ENCODE results near the gene CTXND1.

Gene CTXND1

GRCh38 chr15:80153900-80154299 lies 98.1 kb downstream of the CTXND1 start:
- H3K36me3 Mint-ChIP-seq, result peaks cover 15% of the 10 kb centered on the region
- H3K4me1 Mint-ChIP-seq, result peaks cover 25% of the 10 kb centered on the region
- no peaks in the 10 kb centered on the region for H3K9me3 Mint-ChIP-seq
- DNase-seq (ENCODE audit: low spot score in 2 of 2), result no peak
- ATAC-seq, result no peak
- H3K4me3 Mint-ChIP-seq, result peak overlapping the region; percentile 87
- peak overlapping the region; percentile 94 for H3K27ac Mint-ChIP-seq

- ATAC-seq (peak; percentile 87), DNase-seq (ENCODE audit: low spot score in 2 of 2) (peak; percentile 24 to 84)
- H3K9me3 Mint-ChIP-seq, result no peaks in the 10 kb centered on the region
- H3K4me1 Mint-ChIP-seq, result peaks cover 25% of the 10 kb centered on the region
- peaks cover 8% of the 10 kb centered on the region for H3K36me3 Mint-ChIP-seq
- H3K27ac Mint-ChIP-seq, result peak within 1 kb of the TSS; percentile 94
- H3K4me3 Mint-ChIP-seq, result peak within 1 kb of the TSS; percentile 87
Measured at GRCh38 chr15:80152896-80153876, 98.8 kb downstream of the CTXND1 start, which contains the start of gene FAH. TSS of gene FAH (plus strand) at chr15:80152999. CDS start at chr15:80153055, 56 bp downstream.

- Mint-ChIP-seq H3K27ac (peak overlapping the region; percentile 94), H3K36me3 (peaks cover 8% of the 10 kb centered on the region)
- ATAC-seq, result peak; percentile 77
Measured at GRCh38 chr15:80152180-80152895, 99.7 kb downstream of the CTXND1 start.

GRCh38 chr15:80151576-80151975 lies 100.4 kb downstream of the CTXND1 start:
- H3K4me1 Mint-ChIP-seq, result peaks cover 25% of the 10 kb centered on the region
- H3K4me3 Mint-ChIP-seq, result peak overlapping the region; percentile 87
- ATAC-seq (no peak), DNase-seq (ENCODE audit: low spot score in 2 of 2) (no peak)
- no peaks in the 10 kb centered on the region for H3K9me3 Mint-ChIP-seq
- H3K36me3 Mint-ChIP-seq, result peaks cover 8% of the 10 kb centered on the region
- no peak overlapping the region for H3K27ac Mint-ChIP-seq

More at GRCh38 chr15:80152180-80152895, 99.7 kb downstream of the CTXND1 start:
- Mint-ChIP-seq H3K9me3 (no peaks in the 10 kb centered on the region), H3K4me1 (peaks cover 25% of the 10 kb centered on the region), H3K4me3 (peak overlapping the region; percentile 87)
- DNase-seq (ENCODE audit: low spot score in 2 of 2), result peak; percentile 60 to 83

GRCh38 chr15:80151148-80151547 lies 100.9 kb downstream of the CTXND1 start:
- no peaks in the 10 kb centered on the region for H3K9me3 Mint-ChIP-seq
- DNase-seq (ENCODE audit: low spot score in 2 of 2), result no peak
- H3K36me3 Mint-ChIP-seq, result peaks cover 8% of the 10 kb centered on the region
- no peak for ATAC-seq
- no peak overlapping the region for H3K4me3 Mint-ChIP-seq
- H3K4me1 Mint-ChIP-seq, result peaks cover 25% of the 10 kb centered on the region
- no peak overlapping the region for H3K27ac Mint-ChIP-seq

Data from stimulated activated effector memory CD8-positive, alpha-beta T cell treated with anti-CD3 and anti-CD28 coated beads, Interleukin-12 subunit alpha, Interleukin-12 subunit beta, amount 100 ng/mL, for 72 hours (primary cell).